Right lobe of liver (tissue), 4 donors: ENCODE data around the gene SIRPD.

Experiments used
- POLR2A ChIP-seq: fragments of 450-650 bp; IDR thresholded peaks from one replicate; pipeline ENCODE4 v1.6.1; 2017; ENCODE audit warnings: antibody characterized with exemption, mild to moderate bottlenecking
- TF ChIP-seq, protein P1 (sequence below), 4 donors: fragments of 200-600 bp in 3 of 4; fragments of 450-650 bp in 1 of 4; IDR thresholded peaks; one replicate each; pipeline versions ENCODE4 v1.5.1 to v1.8.0; 2016 to 2022; ENCODE audit warnings: antibody characterized with exemption in 4 of 4, mild to moderate bottlenecking in 2 of 4
- donor health status: DM: no; HTN: no; CAD: no.
- donor health status: DM: no; HTN: no; CAD: no.
- donor health status: DM: no; HTN: yes; CAD: no.

GRCh38 chr20:1536893-1537730 is 20.4 kb downstream of the SIRPD start:
- TF ChIP-seq, protein P1, sequence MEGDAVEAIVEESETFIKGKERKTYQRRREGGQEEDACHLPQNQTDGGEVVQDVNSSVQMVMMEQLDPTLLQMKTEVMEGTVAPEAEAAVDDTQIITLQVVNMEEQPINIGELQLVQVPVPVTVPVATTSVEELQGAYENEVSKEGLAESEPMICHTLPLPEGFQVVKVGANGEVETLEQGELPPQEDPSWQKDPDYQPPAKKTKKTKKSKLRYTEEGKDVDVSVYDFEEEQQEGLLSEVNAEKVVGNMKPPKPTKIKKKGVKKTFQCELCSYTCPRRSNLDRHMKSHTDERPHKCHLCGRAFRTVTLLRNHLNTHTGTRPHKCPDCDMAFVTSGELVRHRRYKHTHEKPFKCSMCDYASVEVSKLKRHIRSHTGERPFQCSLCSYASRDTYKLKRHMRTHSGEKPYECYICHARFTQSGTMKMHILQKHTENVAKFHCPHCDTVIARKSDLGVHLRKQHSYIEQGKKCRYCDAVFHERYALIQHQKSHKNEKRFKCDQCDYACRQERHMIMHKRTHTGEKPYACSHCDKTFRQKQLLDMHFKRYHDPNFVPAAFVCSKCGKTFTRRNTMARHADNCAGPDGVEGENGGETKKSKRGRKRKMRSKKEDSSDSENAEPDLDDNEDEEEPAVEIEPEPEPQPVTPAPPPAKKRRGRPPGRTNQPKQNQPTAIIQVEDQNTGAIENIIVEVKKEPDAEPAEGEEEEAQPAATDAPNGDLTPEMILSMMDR (IDR thresholded peaks at IDR 0.05) = no peak
- TF ChIP-seq POLR2A = no peak
